ENCODE data around the gene RETNLB.

The RETNLB gene

DNA sequence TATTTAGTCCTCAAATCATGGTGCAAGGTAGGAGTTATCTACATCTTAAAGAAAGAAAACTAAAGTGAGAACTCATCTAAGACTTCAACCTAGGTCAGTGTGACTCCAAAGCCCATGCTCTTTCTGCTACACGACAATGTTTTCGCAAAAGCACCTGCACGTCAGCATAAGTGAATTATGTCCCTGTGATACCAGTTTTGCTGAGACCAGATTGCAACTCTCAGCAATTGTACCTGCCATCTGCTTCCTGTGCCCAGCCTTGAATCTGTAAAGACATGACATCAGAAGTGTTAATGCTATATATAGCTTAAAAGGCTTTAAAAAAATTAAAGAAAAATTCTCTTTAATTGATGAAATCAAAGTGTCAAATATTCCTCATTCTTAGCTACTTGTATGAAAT lies 43.4 kb downstream of the RETNLB start:
- no peaks in the 10 kb centered on the region for H3K9me2 ChIP-seq (replicated peaks; ENCODE audit: control insufficient read depth, low read length)
- H3K79me2 ChIP-seq (ENCODE audit: control insufficient read depth, low read length) = no peaks in the 10 kb centered on the region
- no peak for TF ChIP-seq EZH2phosphoT487 (IDR thresholded peaks at IDR 0.05; ENCODE audit: borderline replicate concordance, low read length)
- TF ChIP-seq CTCF (IDR thresholded peaks at IDR 0.05; ENCODE audit: low read depth, low read length, poor library complexity, severe bottlenecking) = no peak
- H4K20me1 ChIP-seq (ENCODE audit: control insufficient read depth, insufficient read depth, low read depth, low read length) = no peaks in the 10 kb centered on the region
- H3K4me3 ChIP-seq (ENCODE audit: low read length) = no peak overlapping the region
- H3K36me3 ChIP-seq (ENCODE audit: control insufficient read depth, low read length) = no peaks in the 10 kb centered on the region
- no peak overlapping the region for H3K27ac ChIP-seq (ENCODE audit: low read depth, low read length)
- H3F3A ChIP-seq (ENCODE audit: control insufficient read depth, insufficient read depth) = no peaks in the 10 kb centered on the region
- no peak overlapping the region for H3K4me2 ChIP-seq (ENCODE audit: low read length)
- no peaks in the 10 kb centered on the region for H3K9me3 ChIP-seq (ENCODE audit: control insufficient read depth, insufficient read depth, low read length)
- no peaks in the 10 kb centered on the region for H3K4me1 ChIP-seq (ENCODE audit: control insufficient read depth, low read length)
- H3K27me3 ChIP-seq (ENCODE audit: control insufficient read depth, low read length) = peaks cover 11% of the 10 kb centered on the region; the same call in 1 of the 2 replicates

- H3K79me2 ChIP-seq (ENCODE audit: control insufficient read depth, low read length) = no peaks in the 10 kb centered on the region
- no peaks in the 10 kb centered on the region for H3K4me1 ChIP-seq (ENCODE audit: control insufficient read depth, low read length)
- peaks cover 8% of the 10 kb centered on the region; the same call in 1 of the 2 replicates for H3K27me3 ChIP-seq (ENCODE audit: control insufficient read depth, low read length)
- no peaks in the 10 kb centered on the region for H3K36me3 ChIP-seq (ENCODE audit: control insufficient read depth, low read length)
- H3K4me2 ChIP-seq (ENCODE audit: low read length) = no peak overlapping the region
- H3K9me2 ChIP-seq (replicated peaks; ENCODE audit: control insufficient read depth, low read length) = no peaks in the 10 kb centered on the region
- H3K27ac ChIP-seq (ENCODE audit: low read depth, low read length) = no peak overlapping the region
- TF ChIP-seq EZH2phosphoT487 (IDR thresholded peaks at IDR 0.05; ENCODE audit: borderline replicate concordance, low read length) = no peak
- TF ChIP-seq CTCF (IDR thresholded peaks at IDR 0.05; ENCODE audit: low read depth, low read length, poor library complexity, severe bottlenecking) = no peak
- H4K20me1 ChIP-seq (ENCODE audit: control insufficient read depth, insufficient read depth, low read depth, low read length) = no peaks in the 10 kb centered on the region
- no peak overlapping the region for H3K4me3 ChIP-seq (ENCODE audit: low read length)
- H3F3A ChIP-seq (ENCODE audit: control insufficient read depth, insufficient read depth) = no peaks in the 10 kb centered on the region
- H3K9me3 ChIP-seq (ENCODE audit: control insufficient read depth, insufficient read depth, low read length) = no peaks in the 10 kb centered on the region
Observed at GRCh38 chr3:108713009-108713516, 44.1 kb downstream of the RETNLB start.
